GM23338 (cell line): ENCODE results near the gene TMEM9. TPM values are rescaled to one million over a fixed set of nuclear protein-coding genes. Genes with fewer than 3 reads are reported as not detected.

Source experiments
- ATAC-seq: fragments of 200-7000 bp; cut with Tn5 transposase; 3 replicates; pipeline ENCODE4 v1.9.1; 2020
- DNase-seq: peaks from one replicate; pipeline ENCODE4 v3.0.0-alpha.2; 2015; ENCODE audit warnings: low spot score
- H2AFZ ChIP-seq: fragments of 200-600 bp; sonication (generic); 2 replicates; pipeline ENCODE4 v1.8.0; 2016; ENCODE audit warnings: antibody characterized with exemption, mild to moderate bottlenecking, moderate library complexity
- H3F3A ChIP-seq: fragments of 200-600 bp; sonication (generic); replicated peaks from 2 replicates; pipeline ENCODE4 v1.8.0; 2017; ENCODE audit warnings: antibody characterized with exemption, mixed run types, low read depth
- H3K27ac ChIP-seq: fragments of 200-600 bp; sonication (generic); 2 replicates; pipeline ENCODE4 v1.6.1; 2016; ENCODE audit warnings: low read depth
- H3K27me3 ChIP-seq: fragments of 200-600 bp; sonication (generic); 2 replicates; pipeline ENCODE4 v1.8.0; 2016; ENCODE audit warnings: mild to moderate bottlenecking, mixed run types, moderate library complexity; ENCODE audit not compliant: insufficient read depth
- H3K36me3 ChIP-seq: fragments of 200-600 bp; sonication (generic); 2 replicates; pipeline ENCODE4 v1.8.0; 2016; ENCODE audit warnings: mild to moderate bottlenecking; ENCODE audit not compliant: insufficient read depth
- H3K4me1 ChIP-seq: fragments of 200-600 bp; sonication (generic); 2 replicates; pipeline ENCODE4 v1.8.0; 2016; ENCODE audit warnings: mild to moderate bottlenecking, moderate library complexity; ENCODE audit not compliant: insufficient read depth
- H3K4me2 ChIP-seq: fragments of 200-600 bp; sonication (generic); 2 replicates; pipeline ENCODE4 v1.7.1; 2017; ENCODE audit warnings: mixed run types
- H3K4me3 ChIP-seq: fragments of 200-600 bp; sonication (generic); 2 replicates; pipeline ENCODE4 v1.6.1; 2016; ENCODE audit warnings: mixed run types
- H3K79me2 ChIP-seq: fragments of 200-600 bp; sonication (generic); replicated peaks from 2 replicates; pipeline ENCODE4 v1.8.0; 2017; ENCODE audit warnings: mild to moderate bottlenecking; ENCODE audit not compliant: insufficient read depth
- H3K9me2 ChIP-seq: fragments of 200-600 bp; sonication (generic); 2 replicates; pipeline ENCODE4 v1.8.0; 2017; ENCODE audit not compliant: insufficient read depth
- H4K20me1 ChIP-seq: fragments of 200-600 bp; sonication (generic); replicated peaks from 2 replicates; pipeline ENCODE4 v1.8.0; 2017; ENCODE audit warnings: mild to moderate bottlenecking; ENCODE audit not compliant: insufficient read depth
- H3K27ac Mint-ChIP-seq: 2 replicates; pipeline ENCODE4 v1.8.0; 2020; ENCODE audit warnings: inconsistent platforms, mild to moderate bottlenecking, moderate library complexity, mixed read lengths
- H3K27me3 Mint-ChIP-seq: 3 replicates; pipeline ENCODE4 v1.8.0; 2022; ENCODE audit warnings: low read depth, mild to moderate bottlenecking, moderate library complexity, mixed read lengths, inconsistent platforms; ENCODE audit not compliant: insufficient read depth, poor library complexity
- H3K36me3 Mint-ChIP-seq: 3 replicates; pipeline ENCODE4 v1.8.0; 2021; ENCODE audit warnings: low read depth, mild to moderate bottlenecking, inconsistent platforms, moderate library complexity, mixed read lengths
- H3K4me1 Mint-ChIP-seq: 3 replicates; pipeline ENCODE4 v1.8.0; 2020; ENCODE audit warnings: mild to moderate bottlenecking, inconsistent platforms, mixed read lengths
- H3K4me3 Mint-ChIP-seq: 3 replicates; pipeline ENCODE4 v1.8.0; 2021; ENCODE audit warnings: moderate library complexity, mild to moderate bottlenecking, inconsistent platforms, mixed read lengths
- H3K9me3 Mint-ChIP-seq: 3 replicates; pipeline ENCODE4 v1.8.0; 2020; ENCODE audit warnings: moderate library complexity, mild to moderate bottlenecking, inconsistent platforms, mixed read lengths
- CREB1 ChIP-seq: fragments of 250-450 bp; sonication (Bioruptor Pico); IDR thresholded peaks from 2 replicates; pipeline ENCODE4 v1.5.0; 2020; ENCODE audit warnings: low read depth, mild to moderate bottlenecking, moderate library complexity
- EZH2 ChIP-seq: fragments of 200-600 bp; sonication (generic); IDR thresholded peaks from one replicate; pipeline ENCODE4 v1.8.0; 2017; ENCODE audit warnings: antibody characterized with exemption, mild to moderate bottlenecking, low read depth; ENCODE audit not compliant: unreplicated experiment
- EZH2phosphoT487 ChIP-seq: fragments of 200-600 bp; sonication (generic); IDR thresholded peaks from one replicate; pipeline ENCODE4 v1.8.1; 2018; ENCODE audit warnings: antibody characterized with exemption; ENCODE audit not compliant: unreplicated experiment
- JUNB ChIP-seq: IDR thresholded peaks from one replicate; pipeline ENCODE4 v1.6.1; 2016; ENCODE audit warnings: antibody characterized with exemption; ENCODE audit not compliant: unreplicated experiment
- NANOG ChIP-seq: IDR thresholded peaks from 2 replicates; pipeline ENCODE4 v1.6.1; 2016; ENCODE audit warnings: antibody characterized with exemption, borderline replicate concordance
- POLR2AphosphoS5 ChIP-seq: IDR thresholded peaks from 2 replicates; pipeline ENCODE4 v1.6.1; 2016; ENCODE audit warnings: antibody characterized with exemption, low read depth
- STAT1 ChIP-seq: IDR thresholded peaks from one replicate; pipeline ENCODE4 v1.6.1; 2016; ENCODE audit warnings: antibody characterized with exemption; ENCODE audit not compliant: unreplicated experiment
- ZNF114 ChIP-seq: fragments of 250-450 bp; sonication (Bioruptor Pico); IDR thresholded peaks from 2 replicates; pipeline ENCODE4 v1.5.0; 2020; ENCODE audit warnings: mild to moderate bottlenecking, moderate library complexity
- ZNF331 ChIP-seq: fragments of 250-450 bp; sonication (Bioruptor Pico); IDR thresholded peaks from 2 replicates; pipeline ENCODE4 v1.5.0; 2020; ENCODE audit warnings: low read depth, mild to moderate bottlenecking, moderate library complexity
- polyA plus RNA-seq: library from polyadenylated mRNA; unstranded; fragments of >200 nt; fragmentation: Nextera tagmentation; extraction: Ambion mirVana; gene quantifications from 2 replicates; pipeline ENCODE4 v1.2.1, GENCODE V29; 2016
- total RNA-seq: library from RNA; depleted of rRNA; stranded (reverse); fragments of >200 nt; shearing (Covaris generic); gene quantifications from 2 replicates; pipeline ENCODE4 v1.2.3, GENCODE V29; 2014
- TF ChIP-seq, protein P1 (sequence below): IDR thresholded peaks from one replicate; pipeline ENCODE4 v1.6.1; 2018; ENCODE audit warnings: antibody characterized with exemption; ENCODE audit not compliant: unreplicated experiment
- TF ChIP-seq, protein P2 (sequence below): IDR thresholded peaks from 2 replicates; pipeline ENCODE4 v1.6.1; 2016; ENCODE audit warnings: antibody characterized with exemption
- TF ChIP-seq, protein P3 (sequence below), 2 experiments: fragments of 200-600 bp in 1 of 2; sonication (generic) in 1 of 2; conservative IDR thresholded peaks; 2 replicates each; pipeline versions ENCODE4 v1.5.1 to v1.6.1; 2016 to 2017; ENCODE audit warnings: antibody characterized with exemption in 2 of 2, low read depth in 2 of 2, mild to moderate bottlenecking in 2 of 2, moderate library complexity in 1 of 2
- TF ChIP-seq, protein P4 (sequence below): fragments of 250-450 bp; sonication (Bioruptor Pico); IDR thresholded peaks from 2 replicates; pipeline ENCODE4 v1.5.0; 2020; ENCODE audit warnings: mild to moderate bottlenecking, moderate library complexity

Gene TMEM9
- total and polyA plus RNA-seq, 2 experiments from 2014 or later, result 78.6 to 147 TPM

DNA sequence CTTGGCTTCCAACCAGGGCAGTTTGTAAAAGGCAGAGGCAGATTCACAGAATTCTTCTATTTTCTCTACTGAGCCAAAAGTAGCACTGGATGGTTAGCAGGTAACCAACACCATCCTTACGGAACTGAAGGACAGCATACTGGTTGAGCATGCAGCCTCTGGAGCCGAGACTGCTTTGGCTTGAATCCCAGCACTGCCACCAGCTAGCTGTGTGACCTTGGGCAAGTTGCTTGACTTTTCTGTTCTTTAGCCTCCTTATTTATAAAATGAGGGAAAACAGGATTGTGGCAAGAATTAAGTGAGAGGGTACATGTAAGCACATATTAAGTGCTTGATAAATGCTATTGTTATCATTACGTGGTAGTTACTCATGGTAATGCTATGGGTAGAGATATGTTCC, 61.5 kb downstream of the TMEM9 start:
- Mint-ChIP-seq H3K4me1 (peaks cover 10% of the 10 kb centered on the region), H3K27me3 (peaks cover 2% of the 10 kb centered on the region), H3K9me3 (no peaks in the 10 kb centered on the region), H3K36me3 (no peaks in the 10 kb centered on the region), H3K27ac (no peak overlapping the region), H3K4me3 (no peak overlapping the region)
- Histone ChIP-seq H2AFZ (no peak overlapping the region), H3K4me3 (no peak overlapping the region), H3K79me2 (no peaks in the 10 kb centered on the region), H3F3A (no peaks in the 10 kb centered on the region), H3K4me2 (no peak overlapping the region), H4K20me1 (no peaks in the 10 kb centered on the region), H3K4me1 (no peaks in the 10 kb centered on the region), H3K36me3 (no peaks in the 10 kb centered on the region), H3K27ac (no peak overlapping the region), H3K9me2 (peaks cover 2% of the 10 kb centered on the region; the same call in 1 of the 2 replicates), H3K27me3 (no peaks in the 10 kb centered on the region)
- TF ChIP-seq JUNB, result no peak
- TF ChIP-seq EZH2phosphoT487, result no peak
- TF ChIP-seq ZNF114, result no peak
- TF ChIP-seq, protein P1, sequence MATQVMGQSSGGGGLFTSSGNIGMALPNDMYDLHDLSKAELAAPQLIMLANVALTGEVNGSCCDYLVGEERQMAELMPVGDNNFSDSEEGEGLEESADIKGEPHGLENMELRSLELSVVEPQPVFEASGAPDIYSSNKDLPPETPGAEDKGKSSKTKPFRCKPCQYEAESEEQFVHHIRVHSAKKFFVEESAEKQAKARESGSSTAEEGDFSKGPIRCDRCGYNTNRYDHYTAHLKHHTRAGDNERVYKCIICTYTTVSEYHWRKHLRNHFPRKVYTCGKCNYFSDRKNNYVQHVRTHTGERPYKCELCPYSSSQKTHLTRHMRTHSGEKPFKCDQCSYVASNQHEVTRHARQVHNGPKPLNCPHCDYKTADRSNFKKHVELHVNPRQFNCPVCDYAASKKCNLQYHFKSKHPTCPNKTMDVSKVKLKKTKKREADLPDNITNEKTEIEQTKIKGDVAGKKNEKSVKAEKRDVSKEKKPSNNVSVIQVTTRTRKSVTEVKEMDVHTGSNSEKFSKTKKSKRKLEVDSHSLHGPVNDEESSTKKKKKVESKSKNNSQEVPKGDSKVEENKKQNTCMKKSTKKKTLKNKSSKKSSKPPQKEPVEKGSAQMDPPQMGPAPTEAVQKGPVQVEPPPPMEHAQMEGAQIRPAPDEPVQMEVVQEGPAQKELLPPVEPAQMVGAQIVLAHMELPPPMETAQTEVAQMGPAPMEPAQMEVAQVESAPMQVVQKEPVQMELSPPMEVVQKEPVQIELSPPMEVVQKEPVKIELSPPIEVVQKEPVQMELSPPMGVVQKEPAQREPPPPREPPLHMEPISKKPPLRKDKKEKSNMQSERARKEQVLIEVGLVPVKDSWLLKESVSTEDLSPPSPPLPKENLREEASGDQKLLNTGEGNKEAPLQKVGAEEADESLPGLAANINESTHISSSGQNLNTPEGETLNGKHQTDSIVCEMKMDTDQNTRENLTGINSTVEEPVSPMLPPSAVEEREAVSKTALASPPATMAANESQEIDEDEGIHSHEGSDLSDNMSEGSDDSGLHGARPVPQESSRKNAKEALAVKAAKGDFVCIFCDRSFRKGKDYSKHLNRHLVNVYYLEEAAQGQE, result no peak
- TF ChIP-seq, protein P2, sequence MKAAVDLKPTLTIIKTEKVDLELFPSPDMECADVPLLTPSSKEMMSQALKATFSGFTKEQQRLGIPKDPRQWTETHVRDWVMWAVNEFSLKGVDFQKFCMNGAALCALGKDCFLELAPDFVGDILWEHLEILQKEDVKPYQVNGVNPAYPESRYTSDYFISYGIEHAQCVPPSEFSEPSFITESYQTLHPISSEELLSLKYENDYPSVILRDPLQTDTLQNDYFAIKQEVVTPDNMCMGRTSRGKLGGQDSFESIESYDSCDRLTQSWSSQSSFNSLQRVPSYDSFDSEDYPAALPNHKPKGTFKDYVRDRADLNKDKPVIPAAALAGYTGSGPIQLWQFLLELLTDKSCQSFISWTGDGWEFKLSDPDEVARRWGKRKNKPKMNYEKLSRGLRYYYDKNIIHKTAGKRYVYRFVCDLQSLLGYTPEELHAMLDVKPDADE, result no peak
- TF ChIP-seq CREB1 (CRISPR knock-in tag), result no peak
- TF ChIP-seq, protein P3, sequence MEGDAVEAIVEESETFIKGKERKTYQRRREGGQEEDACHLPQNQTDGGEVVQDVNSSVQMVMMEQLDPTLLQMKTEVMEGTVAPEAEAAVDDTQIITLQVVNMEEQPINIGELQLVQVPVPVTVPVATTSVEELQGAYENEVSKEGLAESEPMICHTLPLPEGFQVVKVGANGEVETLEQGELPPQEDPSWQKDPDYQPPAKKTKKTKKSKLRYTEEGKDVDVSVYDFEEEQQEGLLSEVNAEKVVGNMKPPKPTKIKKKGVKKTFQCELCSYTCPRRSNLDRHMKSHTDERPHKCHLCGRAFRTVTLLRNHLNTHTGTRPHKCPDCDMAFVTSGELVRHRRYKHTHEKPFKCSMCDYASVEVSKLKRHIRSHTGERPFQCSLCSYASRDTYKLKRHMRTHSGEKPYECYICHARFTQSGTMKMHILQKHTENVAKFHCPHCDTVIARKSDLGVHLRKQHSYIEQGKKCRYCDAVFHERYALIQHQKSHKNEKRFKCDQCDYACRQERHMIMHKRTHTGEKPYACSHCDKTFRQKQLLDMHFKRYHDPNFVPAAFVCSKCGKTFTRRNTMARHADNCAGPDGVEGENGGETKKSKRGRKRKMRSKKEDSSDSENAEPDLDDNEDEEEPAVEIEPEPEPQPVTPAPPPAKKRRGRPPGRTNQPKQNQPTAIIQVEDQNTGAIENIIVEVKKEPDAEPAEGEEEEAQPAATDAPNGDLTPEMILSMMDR (conservative IDR thresholded peaks at IDR 0.05; ENCODE audit: low read depth in 2 of 2), result no peak
- TF ChIP-seq, protein P4, sequence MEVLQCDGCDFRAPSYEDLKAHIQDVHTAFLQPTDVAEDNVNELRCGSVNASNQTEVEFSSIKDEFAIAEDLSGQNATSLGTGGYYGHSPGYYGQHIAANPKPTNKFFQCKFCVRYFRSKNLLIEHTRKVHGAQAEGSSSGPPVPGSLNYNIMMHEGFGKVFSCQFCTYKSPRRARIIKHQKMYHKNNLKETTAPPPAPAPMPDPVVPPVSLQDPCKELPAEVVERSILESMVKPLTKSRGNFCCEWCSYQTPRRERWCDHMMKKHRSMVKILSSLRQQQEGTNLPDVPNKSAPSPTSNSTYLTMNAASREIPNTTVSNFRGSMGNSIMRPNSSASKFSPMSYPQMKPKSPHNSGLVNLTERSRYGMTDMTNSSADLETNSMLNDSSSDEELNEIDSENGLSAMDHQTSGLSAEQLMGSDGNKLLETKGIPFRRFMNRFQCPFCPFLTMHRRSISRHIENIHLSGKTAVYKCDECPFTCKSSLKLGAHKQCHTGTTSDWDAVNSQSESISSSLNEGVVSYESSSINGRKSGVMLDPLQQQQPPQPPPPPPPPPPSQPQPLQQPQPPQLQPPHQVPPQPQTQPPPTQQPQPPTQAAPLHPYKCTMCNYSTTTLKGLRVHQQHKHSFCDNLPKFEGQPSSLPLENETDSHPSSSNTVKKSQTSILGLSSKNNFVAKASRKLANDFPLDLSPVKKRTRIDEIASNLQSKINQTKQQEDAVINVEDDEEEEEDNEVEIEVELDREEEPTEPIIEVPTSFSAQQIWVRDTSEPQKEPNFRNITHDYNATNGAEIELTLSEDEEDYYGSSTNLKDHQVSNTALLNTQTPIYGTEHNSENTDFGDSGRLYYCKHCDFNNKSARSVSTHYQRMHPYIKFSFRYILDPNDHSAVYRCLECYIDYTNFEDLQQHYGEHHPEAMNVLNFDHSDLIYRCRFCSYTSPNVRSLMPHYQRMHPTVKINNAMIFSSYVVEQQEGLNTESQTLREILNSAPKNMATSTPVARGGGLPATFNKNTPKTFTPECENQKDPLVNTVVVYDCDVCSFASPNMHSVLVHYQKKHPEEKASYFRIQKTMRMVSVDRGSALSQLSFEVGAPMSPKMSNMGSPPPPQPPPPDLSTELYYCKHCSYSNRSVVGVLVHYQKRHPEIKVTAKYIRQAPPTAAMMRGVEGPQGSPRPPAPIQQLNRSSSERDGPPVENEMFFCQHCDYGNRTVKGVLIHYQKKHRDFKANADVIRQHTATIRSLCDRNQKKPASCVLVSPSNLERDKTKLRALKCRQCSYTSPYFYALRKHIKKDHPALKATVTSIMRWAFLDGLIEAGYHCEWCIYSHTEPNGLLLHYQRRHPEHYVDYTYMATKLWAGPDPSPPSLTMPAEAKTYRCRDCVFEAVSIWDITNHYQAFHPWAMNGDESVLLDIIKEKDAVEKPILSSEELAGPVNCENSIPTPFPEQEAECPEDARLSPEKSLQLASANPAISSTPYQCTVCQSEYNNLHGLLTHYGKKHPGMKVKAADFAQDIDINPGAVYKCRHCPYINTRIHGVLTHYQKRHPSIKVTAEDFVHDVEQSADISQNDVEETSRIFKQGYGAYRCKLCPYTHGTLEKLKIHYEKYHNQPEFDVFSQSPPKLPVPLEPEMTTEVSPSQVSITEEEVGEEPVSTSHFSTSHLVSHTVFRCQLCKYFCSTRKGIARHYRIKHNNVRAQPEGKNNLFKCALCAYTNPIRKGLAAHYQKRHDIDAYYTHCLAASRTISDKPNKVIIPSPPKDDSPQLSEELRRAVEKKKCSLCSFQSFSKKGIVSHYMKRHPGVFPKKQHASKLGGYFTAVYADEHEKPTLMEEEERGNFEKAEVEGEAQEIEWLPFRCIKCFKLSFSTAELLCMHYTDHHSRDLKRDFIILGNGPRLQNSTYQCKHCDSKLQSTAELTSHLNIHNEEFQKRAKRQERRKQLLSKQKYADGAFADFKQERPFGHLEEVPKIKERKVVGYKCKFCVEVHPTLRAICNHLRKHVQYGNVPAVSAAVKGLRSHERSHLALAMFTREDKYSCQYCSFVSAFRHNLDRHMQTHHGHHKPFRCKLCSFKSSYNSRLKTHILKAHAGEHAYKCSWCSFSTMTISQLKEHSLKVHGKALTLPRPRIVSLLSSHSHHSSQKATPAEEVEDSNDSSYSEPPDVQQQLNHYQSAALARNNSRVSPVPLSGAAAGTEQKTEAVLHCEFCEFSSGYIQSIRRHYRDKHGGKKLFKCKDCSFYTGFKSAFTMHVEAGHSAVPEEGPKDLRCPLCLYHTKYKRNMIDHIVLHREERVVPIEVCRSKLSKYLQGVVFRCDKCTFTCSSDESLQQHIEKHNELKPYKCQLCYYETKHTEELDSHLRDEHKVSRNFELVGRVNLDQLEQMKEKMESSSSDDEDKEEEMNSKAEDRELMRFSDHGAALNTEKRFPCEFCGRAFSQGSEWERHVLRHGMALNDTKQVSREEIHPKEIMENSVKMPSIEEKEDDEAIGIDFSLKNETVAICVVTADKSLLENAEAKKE (CRISPR knock-in tag), result no peak
- TF ChIP-seq STAT1, result no peak
- TF ChIP-seq POLR2AphosphoS5, result no peak
- TF ChIP-seq EZH2, result no peak
- no peak for TF ChIP-seq NANOG
- no peak for TF ChIP-seq ZNF331 (CRISPR knock-in tag)
- no peak for ATAC-seq
- DNase-seq, result no peak
